Spinal cord (tissue), 10 donors: ENCODE measurements around the gene ARL2BP. TPM values are rescaled to one million over a fixed set of nuclear protein-coding genes. Genes with fewer than 3 reads are reported as not detected.

Experiments used
- DNase-seq, 6 donors: peaks; one replicate each; pipeline versions ENCODE4 v3.0.0 to v3.0.0-alpha.2; 2013 to 2015; ENCODE audit warnings: low spot score in 6 of 6, low read depth in 4 of 6
- H3K27ac ChIP-seq: one replicate; pipeline ENCODE4 v1.5.1; 2013; ENCODE audit warnings: low read depth, low read length, control low read depth
- H3K27me3 ChIP-seq: one replicate; pipeline ENCODE4 v1.6.1; 2013; ENCODE audit warnings: low read length; ENCODE audit not compliant: control insufficient read depth, insufficient read depth
- H3K36me3 ChIP-seq: one replicate; pipeline ENCODE4 v1.6.1; 2013; ENCODE audit warnings: low read length; ENCODE audit not compliant: control insufficient read depth, insufficient read depth
- H3K4me1 ChIP-seq: one replicate; pipeline ENCODE4 v1.6.1; 2013; ENCODE audit warnings: low read length; ENCODE audit not compliant: control insufficient read depth, insufficient read depth
- H3K4me3 ChIP-seq: one replicate; pipeline ENCODE4 v1.5.1; 2013; ENCODE audit warnings: low read depth, low read length, control low read depth
- H3K9me3 ChIP-seq: one replicate; pipeline ENCODE4 v1.6.1; 2013; ENCODE audit warnings: low read length; ENCODE audit not compliant: control insufficient read depth, insufficient read depth
- WGBS: methylation state at CpG from one replicate; pipeline ENCODE4 v1.1.5; 2013; ENCODE audit warnings: missing lambda C conversion rate; ENCODE audit not compliant: insufficient coverage; 5-methylcytosine and 5-hydroxymethylcytosine counted together
- polyA plus RNA-seq, 2 donors: library from polyadenylated mRNA; unstranded; fragments of 120-200 nt; gene quantifications; one replicate each; pipeline ENCODE4 v1.2.1, GENCODE V29; 2013; ENCODE audit not compliant: insufficient read length in 2 of 2
- total RNA-seq, 2 donors: library from RNA; depleted of rRNA in 1 of 2; stranded (reverse); fragments of 120-200 nt in 1 of 2; fragments of >200 nt in 1 of 2; gene quantifications; one replicate each; pipeline versions ENCODE4 v1.2.3 to v1.2.4, GENCODE V29; 2013 to 2014
- donor health status: healthy.

ARL2BP gene
- total and polyA plus RNA-seq, 4 donors: 74.7 to 79.3 (median 76.5) TPM

GRCh38 chr16:57284952-57285363, 39.9 kb downstream of the ARL2BP start:
- H3K27me3 ChIP-seq: peaks cover 25% of the 10 kb centered on the region
- H3K36me3 ChIP-seq: no peaks in the 10 kb centered on the region
- WGBS: under 1% methylated on average over 11 of the region's 22 CpGs
- H3K4me3 ChIP-seq: peak overlapping the region; percentile 53
- no peak for DNase-seq
- H3K9me3 ChIP-seq: no peaks in the 10 kb centered on the region
- no peak overlapping the region for H3K27ac ChIP-seq
- peaks cover 37% of the 10 kb centered on the region for H3K4me1 ChIP-seq

GRCh38 chr16:57285379-57285778, 40.3 kb downstream of the ARL2BP start:
- no peak for DNase-seq
- WGBS: 80% methylated on average over 1 of the region's 5 CpGs
- Histone ChIP-seq H3K4me1 (peaks cover 40% of the 10 kb centered on the region), H3K4me3 (no peak overlapping the region), H3K27ac (no peak overlapping the region), H3K27me3 (peaks cover 25% of the 10 kb centered on the region), H3K36me3 (no peaks in the 10 kb centered on the region), H3K9me3 (no peaks in the 10 kb centered on the region)

- H3K4me1 ChIP-seq: peaks cover 23% of the 10 kb centered on the region
- H3K36me3 ChIP-seq: no peaks in the 10 kb centered on the region
- H3K27me3 ChIP-seq: peaks cover 9% of the 10 kb centered on the region
- H3K27ac ChIP-seq: peak overlapping the region; percentile 87
- WGBS: 41% methylated on average over 9 of the region's 14 CpGs
- no peaks in the 10 kb centered on the region for H3K9me3 ChIP-seq
- DNase-seq: no peak
- H3K4me3 ChIP-seq: no peak overlapping the region
Measured at GRCh38 chr16:57289391-57290257, 44.6 kb downstream of the ARL2BP start.

- Histone ChIP-seq H3K36me3 (no peaks in the 10 kb centered on the region), H3K4me3 (no peak overlapping the region), H3K4me1 (peaks cover 20% of the 10 kb centered on the region), H3K9me3 (no peaks in the 10 kb centered on the region), H3K27me3 (no peaks in the 10 kb centered on the region), H3K27ac (no peak overlapping the region)
- 69% methylated on average over 9 of the region's 13 CpGs for WGBS
- DNase-seq: no peak
Measured at GRCh38 chr16:57297856-57298255, 52.8 kb downstream of the ARL2BP start.

GRCh38 chr16:57299009-57299718, 54.1 kb downstream of the ARL2BP start:
- peak in 2 of 6 donors; percentile 29 to 35 for DNase-seq
- 21% methylated on average over 11 of the region's 14 CpGs for WGBS
- Histone ChIP-seq H3K4me3 (peak overlapping the region; percentile 67), H3K36me3 (no peaks in the 10 kb centered on the region), H3K9me3 (no peaks in the 10 kb centered on the region), H3K4me1 (peaks cover 20% of the 10 kb centered on the region), H3K27ac (peak overlapping the region; percentile 97), H3K27me3 (no peaks in the 10 kb centered on the region)

GRCh38 chr16:57299719-57300386, 54.8 kb downstream of the ARL2BP start:
- no peaks in the 10 kb centered on the region for H3K27me3 ChIP-seq
- peak; percentile 75 to 98 (median 88) for DNase-seq
- H3K9me3 ChIP-seq: no peaks in the 10 kb centered on the region
- H3K27ac ChIP-seq: peak overlapping the region; percentile 97
- H3K36me3 ChIP-seq: no peaks in the 10 kb centered on the region
- peaks cover 22% of the 10 kb centered on the region for H3K4me1 ChIP-seq
- whole genome bisulfite sequencing: under 1% methylated on average over 17 of the region's 35 CpGs
- peak overlapping the region; percentile 67 for H3K4me3 ChIP-seq

- peak; percentile 97 to 100 (median 100) for DNase-seq
- Histone ChIP-seq H3K27ac (peak overlapping the region; percentile 97), H3K9me3 (no peaks in the 10 kb centered on the region), H3K4me3 (peak overlapping the region; percentile 67), H3K36me3 (no peaks in the 10 kb centered on the region), H3K4me1 (peaks cover 27% of the 10 kb centered on the region), H3K27me3 (no peaks in the 10 kb centered on the region)
- under 1% methylated on average over 29 of the region's 36 CpGs for WGBS
Measured at GRCh38 chr16:57300387-57301125, 55.5 kb downstream of the ARL2BP start.

GRCh38 chr16:57301126-57301817, 56.2 kb downstream of the ARL2BP start:
- Histone ChIP-seq H3K27ac (peak overlapping the region; percentile 97), H3K4me1 (peaks cover 28% of the 10 kb centered on the region), H3K27me3 (no peaks in the 10 kb centered on the region), H3K9me3 (no peaks in the 10 kb centered on the region), H3K4me3 (peak overlapping the region; percentile 38), H3K36me3 (no peaks in the 10 kb centered on the region)
- 43% methylated on average over 15 of the region's 19 CpGs for WGBS
- no peak for DNase-seq
